ENCODE measurements around the gene SUGP1. TPM values are rescaled to one million over a fixed set of nuclear protein-coding genes. Genes with fewer than 3 reads are reported as not detected.
A peak's percentile ranks its signal among the peaks of the same experiment; 100 is the strongest.

The SUGP1 gene
- total RNA-seq, 1 donor from 2014 or later = 45.0 TPM

DNA sequence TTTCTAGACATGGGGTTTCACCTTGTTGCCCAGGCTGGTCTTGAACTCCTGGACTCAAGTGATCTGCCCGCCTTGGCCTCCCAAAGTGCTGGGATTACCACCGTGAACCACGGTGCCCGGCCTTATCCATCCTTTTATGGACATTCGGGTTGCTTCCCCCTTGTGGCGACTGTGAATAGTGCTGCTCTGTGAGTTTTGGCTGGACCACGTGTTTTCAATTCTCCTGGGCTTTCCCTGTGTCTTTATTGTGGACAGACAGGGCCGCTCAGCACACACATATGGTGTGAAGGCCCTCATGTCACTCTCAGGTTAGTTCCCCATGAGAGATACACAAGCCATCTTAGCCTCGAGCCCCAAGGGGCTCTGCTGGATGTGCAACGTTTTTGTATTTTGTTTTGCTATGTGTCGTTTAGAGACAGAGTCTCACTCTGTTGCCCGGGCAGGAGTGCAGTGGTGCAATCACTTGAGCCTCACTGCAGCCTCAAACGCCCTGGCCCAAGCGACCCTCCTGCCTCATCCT lies 40.8 kb upstream of the SUGP1 start:
- Mint-ChIP-seq H3K27ac (ENCODE audit: unreplicated experiment) (peak overlapping the region; percentile 8), H3K9me3 (ENCODE audit: low read depth) (no peaks in the 10 kb centered on the region)
- DNase-seq (ENCODE audit: low spot score) = no peak

DNA sequence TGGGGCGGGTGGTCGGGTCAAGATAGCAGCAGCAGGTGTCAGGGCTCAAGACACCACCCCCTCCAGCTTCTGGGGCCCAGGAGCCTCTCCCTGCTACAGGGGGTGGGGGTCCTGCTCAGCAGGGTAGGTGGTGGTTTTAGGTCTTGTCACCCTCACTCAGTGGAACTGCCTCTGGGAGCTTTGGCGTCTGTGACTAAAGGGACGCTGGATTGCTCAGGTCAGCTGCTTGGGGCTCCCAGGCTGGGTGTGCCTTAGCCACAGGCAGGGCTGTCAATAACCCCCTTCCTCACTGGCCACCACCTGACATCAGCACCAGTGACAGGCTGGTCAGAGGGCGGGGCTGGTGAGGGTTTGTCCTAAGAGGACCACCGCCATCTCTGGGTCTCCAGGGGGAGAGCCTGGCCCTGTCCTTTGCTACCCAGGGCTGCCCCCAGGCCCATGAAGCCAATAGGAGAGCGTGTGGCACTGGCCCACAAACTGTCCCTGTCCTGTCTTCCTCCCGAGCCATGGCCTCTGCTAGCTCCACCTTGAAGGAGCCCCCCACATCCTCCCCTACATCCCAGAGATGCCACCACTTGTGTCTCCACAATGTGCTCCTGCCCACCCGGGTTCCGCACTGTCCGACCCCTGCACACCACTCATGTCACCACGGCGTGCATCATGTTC lies 36.7 kb upstream of the SUGP1 start:
- H3K27ac Mint-ChIP-seq (ENCODE audit: unreplicated experiment) = no peak overlapping the region
- H3K9me3 Mint-ChIP-seq (ENCODE audit: low read depth) = no peaks in the 10 kb centered on the region
- TF ChIP-seq, protein P1, sequence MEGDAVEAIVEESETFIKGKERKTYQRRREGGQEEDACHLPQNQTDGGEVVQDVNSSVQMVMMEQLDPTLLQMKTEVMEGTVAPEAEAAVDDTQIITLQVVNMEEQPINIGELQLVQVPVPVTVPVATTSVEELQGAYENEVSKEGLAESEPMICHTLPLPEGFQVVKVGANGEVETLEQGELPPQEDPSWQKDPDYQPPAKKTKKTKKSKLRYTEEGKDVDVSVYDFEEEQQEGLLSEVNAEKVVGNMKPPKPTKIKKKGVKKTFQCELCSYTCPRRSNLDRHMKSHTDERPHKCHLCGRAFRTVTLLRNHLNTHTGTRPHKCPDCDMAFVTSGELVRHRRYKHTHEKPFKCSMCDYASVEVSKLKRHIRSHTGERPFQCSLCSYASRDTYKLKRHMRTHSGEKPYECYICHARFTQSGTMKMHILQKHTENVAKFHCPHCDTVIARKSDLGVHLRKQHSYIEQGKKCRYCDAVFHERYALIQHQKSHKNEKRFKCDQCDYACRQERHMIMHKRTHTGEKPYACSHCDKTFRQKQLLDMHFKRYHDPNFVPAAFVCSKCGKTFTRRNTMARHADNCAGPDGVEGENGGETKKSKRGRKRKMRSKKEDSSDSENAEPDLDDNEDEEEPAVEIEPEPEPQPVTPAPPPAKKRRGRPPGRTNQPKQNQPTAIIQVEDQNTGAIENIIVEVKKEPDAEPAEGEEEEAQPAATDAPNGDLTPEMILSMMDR (IDR thresholded peaks at IDR 0.05) = no peak
- no peak for DNase-seq (ENCODE audit: low spot score)
- H3K4me3 Mint-ChIP-seq (ENCODE audit: unreplicated experiment) = no peak overlapping the region
- peaks cover 5% of the 10 kb centered on the region for H3K4me1 Mint-ChIP-seq (ENCODE audit: low read depth)
- H3K27me3 Mint-ChIP-seq (ENCODE audit: low read depth) = no peaks in the 10 kb centered on the region
- H3K36me3 Mint-ChIP-seq (ENCODE audit: low read depth) = peaks cover 15% of the 10 kb centered on the region

More for the DNA sequence above, 40.8 kb upstream of the SUGP1 start:
- peaks cover 4% of the 10 kb centered on the region for H3K36me3 Mint-ChIP-seq (ENCODE audit: low read depth)
- H3K4me3 Mint-ChIP-seq (ENCODE audit: unreplicated experiment) = no peak overlapping the region
- peaks cover 10% of the 10 kb centered on the region for H3K4me1 Mint-ChIP-seq (ENCODE audit: low read depth)
- TF ChIP-seq, protein P1 (IDR thresholded peaks at IDR 0.05) = peak; percentile 87
- no peaks in the 10 kb centered on the region for H3K27me3 Mint-ChIP-seq (ENCODE audit: low read depth)

- Mint-ChIP-seq H3K4me1 (ENCODE audit: low read depth) (peaks cover 5% of the 10 kb centered on the region), H3K27ac (ENCODE audit: unreplicated experiment) (no peak overlapping the region), H3K36me3 (ENCODE audit: low read depth) (peaks cover 16% of the 10 kb centered on the region), H3K27me3 (ENCODE audit: low read depth) (no peaks in the 10 kb centered on the region), H3K9me3 (ENCODE audit: low read depth) (no peaks in the 10 kb centered on the region), H3K4me3 (ENCODE audit: unreplicated experiment) (no peak overlapping the region)
- no peak for DNase-seq (ENCODE audit: low spot score)
- TF ChIP-seq, protein P1 (IDR thresholded peaks at IDR 0.05) = no peak
These were observed 36.2 kb upstream of the SUGP1 start for GRCh38 chr19:19356500-19356899.

- TF ChIP-seq, protein P1 (IDR thresholded peaks at IDR 0.05) = no peak
- no peaks in the 10 kb centered on the region for H3K27me3 Mint-ChIP-seq (ENCODE audit: low read depth)
- H3K4me1 Mint-ChIP-seq (ENCODE audit: low read depth) = no peaks in the 10 kb centered on the region
- no peak for DNase-seq (ENCODE audit: low spot score)
- no peak overlapping the region for H3K4me3 Mint-ChIP-seq (ENCODE audit: unreplicated experiment)
- no peaks in the 10 kb centered on the region for H3K9me3 Mint-ChIP-seq (ENCODE audit: low read depth)
- H3K36me3 Mint-ChIP-seq (ENCODE audit: low read depth) = peaks cover 16% of the 10 kb centered on the region
- no peak overlapping the region for H3K27ac Mint-ChIP-seq (ENCODE audit: unreplicated experiment)
These were observed 35.4 kb upstream of the SUGP1 start for GRCh38 chr19:19355606-19356139.

GRCh38 chr19:19354932-19355331 lies 34.6 kb upstream of the SUGP1 start:
- Mint-ChIP-seq H3K4me1 (ENCODE audit: low read depth) (no peaks in the 10 kb centered on the region), H3K27me3 (ENCODE audit: low read depth) (no peaks in the 10 kb centered on the region), H3K4me3 (ENCODE audit: unreplicated experiment) (no peak overlapping the region), H3K9me3 (ENCODE audit: low read depth) (no peaks in the 10 kb centered on the region), H3K27ac (ENCODE audit: unreplicated experiment) (no peak overlapping the region), H3K36me3 (ENCODE audit: low read depth) (peaks cover 16% of the 10 kb centered on the region)
- DNase-seq (ENCODE audit: low spot score) = no peak
- TF ChIP-seq, protein P1 (IDR thresholded peaks at IDR 0.05) = no peak
